ENCODE data around the gene MYBBP1A.

- TF ChIP-seq POLR2AphosphoS5 (IDR thresholded peaks at IDR 0.05; ENCODE audit: low read depth) (no peak), CTCF (IDR thresholded peaks at IDR 0.05; ENCODE audit: insufficient read depth, low read length) (no peak), GABPA (IDR thresholded peaks at IDR 0.05; ENCODE audit: low read depth) (no peak), REST (IDR thresholded peaks at IDR 0.05; ENCODE audit: insufficient replicate concordance, low read depth) (no peak), SPI1 (IDR thresholded peaks at IDR 0.05; ENCODE audit: borderline replicate concordance, low read depth) (no peak)
Measured at GRCh38 chr17:4513113-4514032, 41.8 kb downstream of the MYBBP1A start.
